Measurements from ENCODE around the gene EML4.

DNA sequence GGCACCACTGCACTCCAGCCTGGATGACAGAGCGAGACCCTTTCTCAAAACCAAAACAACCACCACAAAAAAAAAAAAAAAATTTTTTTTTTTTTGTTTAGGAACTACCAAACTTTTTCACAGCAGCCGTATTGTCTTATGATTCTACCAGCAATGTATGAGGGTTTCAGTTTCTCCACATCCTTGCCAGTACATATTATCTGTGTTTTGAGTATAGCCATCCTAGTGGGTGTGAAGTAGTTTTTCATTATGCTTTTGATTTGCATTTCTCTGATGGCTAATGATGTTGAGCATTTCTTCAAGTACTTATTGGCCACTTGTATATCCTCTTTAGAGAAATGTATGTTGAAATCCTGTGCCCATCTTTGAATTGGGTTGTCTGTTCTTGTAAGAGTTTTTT lies 140.2 kb downstream of the EML4 start:
- TF ChIP-seq, protein P1, sequence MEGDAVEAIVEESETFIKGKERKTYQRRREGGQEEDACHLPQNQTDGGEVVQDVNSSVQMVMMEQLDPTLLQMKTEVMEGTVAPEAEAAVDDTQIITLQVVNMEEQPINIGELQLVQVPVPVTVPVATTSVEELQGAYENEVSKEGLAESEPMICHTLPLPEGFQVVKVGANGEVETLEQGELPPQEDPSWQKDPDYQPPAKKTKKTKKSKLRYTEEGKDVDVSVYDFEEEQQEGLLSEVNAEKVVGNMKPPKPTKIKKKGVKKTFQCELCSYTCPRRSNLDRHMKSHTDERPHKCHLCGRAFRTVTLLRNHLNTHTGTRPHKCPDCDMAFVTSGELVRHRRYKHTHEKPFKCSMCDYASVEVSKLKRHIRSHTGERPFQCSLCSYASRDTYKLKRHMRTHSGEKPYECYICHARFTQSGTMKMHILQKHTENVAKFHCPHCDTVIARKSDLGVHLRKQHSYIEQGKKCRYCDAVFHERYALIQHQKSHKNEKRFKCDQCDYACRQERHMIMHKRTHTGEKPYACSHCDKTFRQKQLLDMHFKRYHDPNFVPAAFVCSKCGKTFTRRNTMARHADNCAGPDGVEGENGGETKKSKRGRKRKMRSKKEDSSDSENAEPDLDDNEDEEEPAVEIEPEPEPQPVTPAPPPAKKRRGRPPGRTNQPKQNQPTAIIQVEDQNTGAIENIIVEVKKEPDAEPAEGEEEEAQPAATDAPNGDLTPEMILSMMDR (IDR thresholded peaks at IDR 0.05; ENCODE audit: low read length), result no peak
- TF ChIP-seq EZH2 (optimal IDR thresholded peaks at IDR 0.05; ENCODE audit: low read depth, low read length) (no peak), EZH2phosphoT487 (IDR thresholded peaks at IDR 0.05; ENCODE audit: low read length) (no peak)

All from MM.1S (cell line).